ENCODE measurements around the gene KCNK18.

- TF ChIP-seq POLR2A (IDR thresholded peaks at IDR 0.05): no peak
- TF ChIP-seq CTCF (IDR thresholded peaks at IDR 0.05): no peak
- TF ChIP-seq POLR2AphosphoS5 (IDR thresholded peaks at IDR 0.05): no peak
Measured at GRCh38 chr10:117212176-117212575, 14.9 kb downstream of the KCNK18 start.

All from breast epithelium (tissue), 3 donors.